ENCODE measurements around the gene CISD3. TPM values are rescaled to one million over a fixed set of nuclear protein-coding genes. Genes with fewer than 3 reads are reported as not detected.

The CISD3 gene
- total RNA-seq, 1 donor from 2014 or later: 2.3 TPM

DNA sequence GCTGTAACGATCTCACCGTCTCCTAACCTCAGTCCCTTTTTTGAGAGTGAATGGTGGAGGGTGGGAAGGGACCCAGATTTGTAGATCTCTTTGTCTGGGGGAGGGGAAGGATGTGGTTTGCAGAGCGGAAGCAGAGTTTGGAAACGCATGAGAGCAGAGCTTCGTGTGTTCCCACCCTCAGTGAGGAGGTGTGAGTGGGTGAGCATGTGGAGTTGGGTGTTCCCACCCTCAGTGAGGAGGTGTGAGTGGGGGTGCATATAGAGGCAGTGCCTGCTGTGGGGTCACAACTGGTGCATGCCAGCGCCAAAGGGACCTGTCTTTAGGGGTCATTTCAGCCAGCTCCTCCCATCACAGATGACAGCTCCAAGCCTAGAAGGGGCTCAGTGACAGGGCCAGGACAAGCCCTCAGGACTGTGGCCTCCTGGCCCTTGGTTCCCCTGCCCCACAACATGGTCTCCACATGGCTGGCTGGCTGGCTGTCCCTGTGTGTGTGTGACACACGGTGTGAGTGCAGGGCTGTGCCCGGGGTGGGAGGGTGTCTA is 1.8 kb upstream of the CISD3 start:
- DNase-seq: no peak

DNA sequence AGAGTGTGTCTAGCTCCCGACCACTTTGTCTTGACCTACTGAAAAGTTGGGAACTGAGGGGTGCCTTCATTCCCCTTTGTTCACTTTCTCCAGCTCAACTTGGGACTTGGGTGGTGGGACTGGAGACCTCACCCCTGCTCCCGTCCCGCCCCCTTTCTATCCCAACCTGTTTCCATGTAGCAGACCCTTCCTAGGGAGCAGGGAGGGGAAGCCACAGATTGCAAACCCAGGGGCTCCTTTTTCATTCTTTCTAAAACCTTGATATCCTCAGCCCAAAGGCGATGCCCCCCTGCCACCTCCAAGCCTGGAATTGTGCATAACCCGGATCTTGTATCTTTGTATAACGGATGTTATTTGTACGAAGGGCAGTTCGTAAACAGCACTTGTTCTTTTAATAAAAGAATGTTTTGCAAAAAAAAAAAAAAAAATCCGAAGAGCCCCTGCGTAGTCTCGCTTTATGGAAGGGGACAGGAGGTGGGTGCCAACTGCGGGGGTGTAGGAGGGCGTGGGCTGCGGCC is 714 bp upstream of the CISD3 start:
- no peak for DNase-seq

DNA sequence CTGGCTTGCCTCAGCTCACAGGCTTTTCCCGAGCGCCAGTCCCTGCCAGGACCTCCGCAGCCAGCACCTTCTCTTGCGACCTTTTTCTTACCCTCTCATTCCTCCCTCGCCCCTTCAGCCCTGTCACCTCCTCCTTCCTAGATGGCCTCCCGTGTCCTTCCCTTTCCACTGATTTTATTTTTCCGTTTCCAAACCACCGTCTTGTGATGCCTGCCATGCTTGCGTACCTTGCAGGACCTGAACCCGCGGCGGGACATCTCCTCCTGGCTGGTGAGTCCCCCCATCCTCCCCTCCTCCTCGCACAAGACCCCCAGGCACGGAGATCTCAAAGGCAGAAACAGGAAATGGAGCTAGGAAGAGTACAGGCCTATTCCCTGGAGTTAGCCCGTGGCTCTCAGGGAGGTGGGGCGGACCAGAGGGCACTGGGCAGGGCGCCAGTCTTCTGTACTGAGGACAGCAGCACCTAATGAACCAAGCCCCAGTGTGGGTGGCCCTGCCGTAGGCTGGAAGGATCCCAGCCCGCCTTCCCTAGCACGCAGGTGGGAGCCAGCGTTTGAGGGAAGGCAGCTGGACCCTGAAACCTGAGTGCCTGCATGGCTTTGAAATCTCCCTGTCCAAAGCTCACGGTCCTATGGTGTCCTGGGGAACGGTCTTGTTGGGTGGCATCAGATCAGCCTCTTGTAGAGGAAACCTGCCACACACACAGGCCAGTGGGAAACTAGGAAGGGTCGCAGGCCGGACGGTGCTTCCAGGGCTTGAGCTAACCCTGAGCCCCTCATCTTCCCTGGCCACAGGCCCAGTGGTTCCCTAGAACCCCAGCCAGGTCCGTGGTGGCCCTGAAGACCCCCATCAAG is 612 bp downstream of the CISD3 start:
- DNase-seq: no peak

DNA sequence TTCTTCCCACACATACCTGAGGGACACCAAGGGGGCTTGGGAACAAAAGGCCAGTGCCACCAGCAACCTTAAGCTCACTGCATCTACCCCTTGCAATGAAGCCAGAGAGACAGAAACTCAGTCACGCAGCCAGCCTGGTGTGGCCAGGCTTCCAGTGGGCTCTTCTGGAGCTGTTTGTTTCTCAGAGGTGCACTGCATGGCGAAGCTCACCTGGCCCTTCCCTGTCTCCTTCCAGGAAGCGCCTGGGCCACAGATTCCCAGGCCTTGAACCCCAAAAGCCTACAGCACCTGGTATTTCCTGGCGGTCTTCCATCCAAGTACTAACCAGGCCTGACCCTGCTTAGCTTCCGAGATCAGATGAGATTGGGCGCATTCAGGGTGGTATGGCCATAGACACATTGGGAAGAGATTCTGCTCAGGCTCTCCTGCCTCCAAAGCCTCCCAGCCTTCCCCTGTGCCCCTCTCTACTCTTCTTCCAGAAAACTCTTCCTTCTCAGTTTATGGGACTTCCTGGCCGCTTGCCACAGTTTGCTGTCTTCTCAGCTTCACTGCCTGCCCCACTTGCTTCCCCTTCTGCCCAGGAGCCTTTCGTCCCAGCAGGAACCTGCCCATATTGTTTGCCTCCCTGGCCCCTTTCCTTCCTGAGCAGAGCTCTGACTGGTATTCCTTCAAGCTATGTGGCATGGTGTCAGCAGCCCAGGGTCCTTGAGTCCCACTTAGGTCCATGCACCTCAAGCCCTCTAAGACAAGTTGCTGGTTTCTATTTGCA is 1.6 kb downstream of the CISD3 start:
- no peak for DNase-seq

DNA sequence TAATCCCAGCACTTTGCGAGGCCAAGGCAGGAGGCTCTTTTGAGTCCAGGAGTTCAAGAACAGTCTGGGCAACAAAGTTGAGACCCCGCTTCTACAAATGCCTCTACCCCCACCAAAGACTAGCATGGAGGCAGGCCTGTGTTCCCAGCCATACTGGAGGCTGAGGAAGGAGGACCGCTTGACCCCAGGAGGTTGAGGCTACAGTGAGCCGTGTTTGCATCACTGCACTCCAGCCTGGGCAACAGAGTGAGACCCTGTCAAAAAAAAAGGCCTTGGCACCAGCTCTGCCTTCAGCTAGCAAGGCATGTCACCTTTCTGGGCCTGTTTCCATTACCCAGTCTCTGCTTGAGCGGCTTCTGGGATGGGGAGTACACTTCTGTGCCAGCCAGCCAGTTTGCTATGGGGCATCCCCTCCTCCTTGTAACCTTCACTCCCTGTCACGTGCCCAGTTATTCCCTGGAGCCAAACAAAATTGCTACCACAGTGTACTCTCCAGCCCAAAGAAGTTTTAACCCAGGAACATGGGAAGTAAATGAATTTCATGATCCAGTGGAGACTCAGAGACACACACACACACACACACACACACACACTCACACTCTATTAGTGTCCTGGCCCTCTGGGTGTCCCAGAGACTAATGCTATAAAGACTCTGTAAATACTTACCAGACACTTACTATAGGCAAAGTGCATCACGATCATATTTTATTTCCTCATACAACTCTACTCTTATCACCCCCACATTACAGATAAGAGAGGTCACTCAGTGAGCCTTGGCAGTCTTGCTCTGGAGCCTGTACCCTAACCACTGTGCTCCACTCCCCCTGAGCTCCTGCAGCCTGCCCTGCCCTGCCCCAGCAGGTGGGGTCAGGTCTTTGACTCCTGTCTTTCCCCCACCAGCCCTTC is 2.5 kb downstream of the CISD3 start:
- no peak for DNase-seq

DNA sequence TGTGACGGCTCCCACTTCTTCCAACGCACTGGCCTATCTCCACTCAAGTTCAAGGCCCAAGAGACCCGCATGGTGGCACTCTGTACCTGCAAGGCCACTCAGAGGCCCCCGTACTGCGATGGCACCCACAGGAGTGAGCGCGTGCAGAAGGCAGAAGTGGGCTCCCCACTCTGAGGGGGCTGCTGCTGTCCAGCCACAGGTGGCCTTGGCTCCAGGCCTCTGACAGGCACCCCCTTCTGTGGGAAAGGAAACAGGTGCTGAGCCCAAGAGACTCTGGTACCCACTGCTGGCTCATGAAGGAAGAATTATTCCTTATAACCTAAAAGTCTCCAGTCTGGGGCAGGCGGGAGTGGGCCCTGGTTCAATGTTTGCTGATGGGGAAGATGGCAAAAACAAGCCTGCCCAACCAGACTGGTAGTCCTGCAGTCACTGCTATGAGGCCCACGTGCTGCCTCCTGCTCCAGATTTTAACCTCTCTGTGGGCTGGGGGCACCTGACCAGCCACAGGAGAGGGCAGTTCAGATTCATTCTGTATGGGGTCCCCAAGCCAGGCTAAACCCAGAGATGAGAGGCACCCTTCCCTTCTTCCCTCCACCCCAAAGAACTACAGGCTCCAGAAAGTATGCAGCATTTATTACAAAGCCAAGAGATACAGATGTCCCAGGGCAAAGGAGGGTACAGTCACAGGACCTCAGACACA is 3.3 kb downstream of the CISD3 start:
- DNase-seq: no peak

DNA sequence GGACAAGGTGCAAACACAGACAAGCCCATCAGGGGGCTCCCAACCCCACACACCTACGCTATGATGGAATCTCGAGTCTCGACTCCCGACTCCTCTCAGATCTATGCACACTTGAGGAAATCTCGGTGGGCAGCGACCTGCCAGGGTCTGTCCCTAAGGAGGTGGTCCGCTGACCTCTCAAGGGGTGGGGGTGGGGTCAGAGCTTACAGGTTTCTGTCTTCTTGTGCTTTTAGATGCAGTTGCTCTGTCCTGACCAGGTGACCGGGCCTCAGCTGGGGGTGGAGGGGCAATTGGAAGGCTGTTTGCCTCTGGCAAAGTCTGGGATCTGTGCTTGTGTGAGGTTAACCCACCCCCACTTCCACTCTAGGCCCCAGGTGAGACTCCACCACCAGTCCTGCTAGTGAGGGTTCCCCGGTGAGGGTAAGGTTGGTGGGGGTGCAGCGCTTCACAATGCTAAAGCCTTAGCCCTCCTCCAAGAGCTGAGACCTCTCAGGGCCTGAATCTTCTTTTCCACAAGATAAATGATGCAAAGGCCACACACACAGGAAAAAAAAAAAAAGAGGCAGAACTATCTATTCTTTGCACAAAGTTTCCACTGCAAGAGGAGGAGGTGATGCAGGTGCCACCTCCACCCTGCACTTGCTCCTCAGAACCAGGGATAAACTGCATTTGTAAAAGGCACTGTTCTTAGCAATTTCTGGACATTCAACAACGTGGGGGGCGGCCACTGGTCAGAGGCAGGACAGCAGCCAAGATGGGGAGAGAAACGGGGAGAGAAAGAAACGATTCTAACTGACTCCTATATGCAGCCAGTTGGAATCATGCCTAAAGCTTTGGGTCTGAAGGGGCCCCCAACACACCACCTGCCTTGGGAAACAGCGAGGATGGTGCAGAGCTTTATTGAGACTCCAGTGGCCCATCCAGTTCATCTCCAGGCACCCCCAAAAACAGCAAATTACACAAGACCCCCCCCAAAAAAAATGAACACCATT is 4.1 kb downstream of the CISD3 start:
- DNase-seq: no peak

DNA sequence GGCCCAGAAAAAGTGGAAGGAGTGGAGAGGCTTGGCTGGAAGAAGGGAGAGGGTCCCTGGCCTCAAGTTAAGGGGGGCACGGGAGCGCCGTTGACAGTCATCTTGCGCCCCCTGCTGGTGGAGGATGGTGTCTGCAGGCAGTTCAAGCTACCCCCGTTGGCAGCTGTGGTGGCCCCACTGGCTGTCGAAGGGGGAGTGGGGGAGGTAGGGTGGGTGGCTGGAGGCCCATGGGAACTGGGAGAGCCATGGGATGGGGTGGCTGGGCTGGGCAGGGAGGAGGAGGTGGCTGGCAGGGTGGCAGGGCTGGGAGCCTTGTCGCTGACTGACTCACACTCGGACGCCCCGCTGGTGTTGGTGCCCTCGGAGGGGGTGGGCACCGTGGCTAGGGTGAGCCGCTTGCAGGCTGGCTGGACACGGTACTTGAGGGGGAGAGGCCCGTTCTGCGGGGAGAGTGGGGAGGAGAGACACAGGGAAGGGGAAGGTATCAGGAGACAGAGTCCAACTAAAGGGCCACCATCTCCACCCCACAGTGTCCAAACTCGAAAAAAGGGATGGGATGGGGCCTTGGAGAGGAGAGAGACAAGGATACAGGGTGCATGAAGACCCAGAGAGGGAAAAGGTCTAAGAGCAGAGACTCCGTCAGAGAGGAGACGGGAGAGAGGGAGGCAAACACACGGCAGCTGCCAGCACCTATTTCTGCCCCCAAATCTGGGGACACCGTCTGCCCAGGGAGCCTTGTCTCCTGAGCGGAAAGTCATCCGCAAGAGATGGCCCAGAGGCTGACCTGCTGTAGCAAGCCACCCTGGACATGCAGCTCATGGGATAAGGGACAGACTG is 5.2 kb downstream of the CISD3 start:
- no peak for DNase-seq

DNA sequence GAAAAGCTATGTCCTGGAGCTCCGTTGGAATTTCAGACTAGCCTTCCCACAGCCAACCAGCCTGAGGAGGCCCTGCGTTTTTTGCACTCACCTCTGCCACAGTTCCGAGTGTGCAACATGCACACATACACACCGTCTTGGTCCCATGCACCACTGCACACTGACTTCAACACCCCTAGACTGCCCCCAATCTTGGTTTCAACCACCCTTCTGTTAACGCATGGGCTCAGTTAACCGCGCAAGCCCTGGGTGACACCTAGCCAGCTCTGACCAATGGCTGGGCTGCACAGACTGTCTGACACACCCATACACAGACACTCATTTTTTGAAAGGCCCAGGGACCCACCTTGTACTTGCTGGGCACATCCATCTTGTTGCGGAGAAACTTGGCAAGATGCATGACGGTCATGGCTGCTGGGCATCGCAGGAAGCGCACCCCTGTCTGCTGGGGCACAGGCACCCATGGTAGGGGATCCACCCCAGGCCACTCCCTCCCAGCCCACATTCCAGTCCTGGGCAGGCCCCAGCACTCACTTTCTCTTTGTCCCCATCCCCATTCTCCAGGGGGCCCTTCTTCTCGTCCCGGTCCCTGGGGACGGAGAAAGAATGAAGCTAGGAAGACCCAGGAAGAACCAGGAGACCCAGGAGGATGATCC is 8.0 kb downstream of the CISD3 start:
- no peak for DNase-seq

DNA sequence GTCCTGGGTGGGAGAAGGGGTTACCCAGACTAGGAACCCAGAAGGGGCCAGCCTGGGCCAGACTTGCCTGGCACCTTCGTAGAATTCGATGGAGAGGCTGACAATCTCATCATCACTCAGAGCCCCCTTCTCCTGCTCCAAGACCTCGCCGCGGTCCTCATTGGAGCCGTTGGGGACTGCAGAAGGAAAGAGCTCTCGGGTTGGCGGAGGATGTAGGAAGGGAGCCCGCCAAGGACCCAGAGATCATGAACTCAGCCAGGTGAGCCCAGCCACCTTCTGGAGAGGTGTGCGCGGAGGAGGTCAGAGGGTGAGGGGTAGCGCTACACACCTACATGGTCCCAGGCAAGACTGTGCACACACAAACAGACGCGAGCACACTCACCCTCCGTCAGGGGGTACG is 8.5 kb downstream of the CISD3 start:
- DNase-seq: no peak

DNA sequence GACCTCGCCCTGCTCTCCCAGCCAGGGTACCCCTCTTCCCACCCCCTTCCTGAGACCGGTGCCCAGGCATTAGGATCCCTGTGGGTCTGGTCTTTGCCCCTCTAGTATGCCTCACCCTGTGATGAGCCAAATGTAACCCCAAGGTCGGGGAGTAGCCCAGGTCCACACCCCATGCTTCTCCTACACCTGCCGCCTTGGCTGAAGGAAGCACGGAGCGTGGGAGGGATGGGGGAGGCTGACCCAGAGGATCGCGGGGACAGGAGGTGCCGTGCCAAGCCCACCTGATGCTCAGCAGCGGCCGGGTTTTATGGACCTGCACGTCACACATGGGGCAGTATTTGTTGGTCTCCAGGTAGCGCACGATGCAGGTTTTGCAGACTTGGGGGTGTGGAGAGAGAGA is 9.2 kb downstream of the CISD3 start:
- no peak for DNase-seq

DNA sequence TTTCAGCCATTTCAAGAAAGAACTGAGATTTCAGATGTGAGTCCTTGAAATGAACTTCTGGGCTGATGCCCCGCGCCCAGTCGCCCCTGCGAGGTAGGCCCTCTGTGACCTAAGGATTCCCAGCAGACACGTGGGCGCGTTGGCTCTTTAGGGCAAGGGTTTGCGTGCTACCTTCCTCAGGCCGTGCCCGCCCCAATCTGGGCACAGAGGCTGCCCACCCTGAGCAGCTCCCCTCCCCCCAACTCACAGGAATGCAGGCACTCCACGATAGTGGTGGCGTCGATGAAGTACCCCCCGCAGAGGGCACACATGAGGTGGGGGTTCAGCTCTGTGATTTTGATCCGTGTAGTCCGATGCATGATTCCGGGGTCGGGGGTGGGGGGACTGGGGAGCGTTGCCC is 9.9 kb downstream of the CISD3 start:
- no peak for DNase-seq

DNA sequence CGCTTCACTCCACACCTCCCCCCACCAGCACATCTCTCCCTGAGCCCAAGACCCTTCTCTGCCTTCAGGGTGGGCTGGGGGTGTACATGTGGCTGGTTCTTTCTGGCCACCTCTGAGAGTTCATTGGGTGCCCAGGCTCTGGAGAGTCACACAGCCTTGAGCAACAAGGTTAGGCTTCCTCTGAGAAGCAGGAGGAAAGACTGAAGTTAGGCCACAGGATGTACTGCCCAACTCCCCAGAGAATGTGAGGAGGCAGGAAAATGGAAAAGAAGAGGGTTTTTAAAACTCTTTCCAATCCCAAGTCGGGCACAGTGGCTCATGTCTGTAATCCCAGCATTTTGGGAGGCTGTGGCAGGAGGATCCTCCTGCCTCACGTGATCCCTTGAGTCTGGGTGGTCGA is 10.7 kb downstream of the CISD3 start:
- DNase-seq: no peak

DNA sequence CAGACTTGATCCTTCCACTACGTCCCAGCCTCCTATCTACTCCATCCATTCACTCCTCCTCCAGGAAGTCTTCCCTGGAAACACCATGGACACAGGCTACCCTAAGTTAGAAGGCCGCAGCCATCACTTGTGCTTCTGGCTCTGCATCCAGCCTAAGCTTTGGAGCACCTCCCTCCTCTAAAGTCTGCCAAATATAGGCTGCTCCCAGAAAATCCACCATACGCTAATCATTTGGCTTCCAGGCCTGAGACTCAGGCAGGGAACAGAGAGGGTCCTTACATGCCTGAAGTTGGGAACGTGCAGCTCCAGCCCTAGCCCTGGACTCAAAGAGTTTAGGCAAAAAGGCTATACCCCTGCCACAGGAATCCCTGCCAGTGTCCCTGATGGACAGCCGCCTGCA is 11.3 kb downstream of the CISD3 start:
- no peak for DNase-seq

DNA sequence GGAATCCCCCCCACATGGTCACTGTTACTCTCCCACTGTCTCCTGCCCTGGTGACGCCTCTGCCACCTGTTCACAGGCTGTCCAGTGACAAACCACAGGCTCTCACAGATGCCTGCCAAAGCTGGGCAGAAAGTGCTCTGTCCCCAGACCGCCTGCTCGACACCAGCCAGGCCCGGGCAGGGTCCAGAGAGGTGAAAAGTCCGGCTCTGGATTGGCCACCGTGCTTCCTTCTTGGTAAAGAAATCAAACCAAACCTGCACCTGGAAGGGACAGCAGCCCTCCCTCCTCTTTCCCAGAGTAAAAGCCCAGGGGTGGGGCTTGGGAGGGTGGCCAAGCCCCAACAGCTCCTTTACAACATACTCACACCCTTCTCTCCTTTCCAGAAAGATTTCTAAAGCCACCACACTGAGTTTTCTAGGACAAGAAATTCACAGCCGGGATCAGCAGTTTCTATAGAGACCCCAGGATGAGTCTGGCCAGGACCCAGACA is 11.8 kb downstream of the CISD3 start:
- no peak for DNase-seq

DNA sequence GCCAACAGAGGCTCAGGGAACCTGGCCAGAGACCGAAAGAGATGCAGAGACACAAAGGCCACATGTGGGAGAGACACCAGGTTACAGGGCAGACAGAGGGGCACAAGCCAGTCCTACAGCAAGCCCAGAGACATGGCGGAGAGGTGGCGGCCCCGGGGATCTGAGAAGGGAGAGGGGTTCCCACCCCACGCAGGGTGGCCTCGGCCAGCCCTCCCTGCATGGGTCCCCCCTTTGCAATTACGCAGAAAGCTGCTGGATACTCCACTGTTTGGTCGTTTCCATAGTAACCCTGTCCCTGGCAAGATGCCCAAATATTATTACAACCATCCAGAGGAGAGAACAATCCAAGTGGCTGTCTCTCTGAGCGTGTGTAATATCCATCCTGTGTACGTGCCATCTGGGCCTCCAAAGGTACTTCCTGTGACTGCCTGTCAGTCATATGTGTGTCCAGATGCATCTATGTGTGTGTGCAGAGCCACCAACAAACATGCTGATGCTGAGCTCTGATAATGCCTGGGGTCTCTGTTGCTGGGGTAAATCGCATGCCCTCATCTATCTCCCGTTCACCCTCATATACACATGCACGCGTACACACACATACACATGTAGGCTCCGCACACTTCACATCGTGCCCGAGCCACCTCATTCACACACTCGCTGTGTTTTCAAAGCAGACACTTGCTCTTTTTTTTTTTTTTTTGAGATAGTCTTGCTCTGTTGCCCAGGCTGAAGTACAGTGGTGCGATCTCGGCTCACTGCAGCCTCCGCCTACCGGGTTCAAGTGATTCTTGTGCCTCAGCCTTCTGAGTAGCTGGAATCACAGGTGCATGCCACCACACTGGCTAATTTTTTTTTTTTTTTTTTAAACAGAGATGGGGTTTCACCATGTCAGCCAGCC is 12.5 kb downstream of the CISD3 start:
- DNase-seq: no peak

DNA sequence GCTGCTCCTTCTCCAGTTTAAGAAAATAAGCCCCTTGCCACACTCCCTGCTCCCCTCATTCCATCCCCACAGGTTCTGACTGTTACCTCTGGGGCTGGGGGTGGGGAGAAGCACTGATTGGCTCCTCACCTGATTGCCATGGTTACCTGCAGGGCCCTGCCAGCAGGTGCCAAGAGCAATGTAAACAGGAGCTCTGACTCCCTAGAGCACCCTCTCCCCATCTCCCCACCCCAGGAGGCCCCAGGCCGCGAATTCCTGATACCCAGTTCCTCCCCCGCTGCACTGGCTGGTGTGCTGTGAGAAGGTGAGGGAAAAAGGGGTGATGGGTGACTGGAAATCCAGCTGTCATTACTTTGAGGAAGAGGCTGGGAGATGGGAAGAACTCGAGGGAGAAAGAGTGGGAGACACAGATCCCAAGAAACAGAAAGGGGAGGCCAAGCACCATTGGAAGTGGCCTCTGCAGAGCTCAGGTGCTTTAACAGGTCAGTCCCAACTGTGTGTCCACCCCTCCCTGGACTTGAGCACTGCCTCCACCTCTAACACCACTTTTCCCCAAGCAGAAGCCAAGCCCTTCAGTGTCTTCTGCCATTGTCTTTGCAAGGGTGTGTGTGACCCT is 13.5 kb downstream of the CISD3 start:
- DNase-seq: no peak
